NOMO-1 (cell line): Measurements from ENCODE around the gene GBGT1.
A peak's percentile ranks its signal among the peaks of the same experiment; 100 is the strongest.

Experiments used
- DNase-seq, 2 experiments: peaks; one replicate each; lab custom pipeline; 2025; ENCODE audit not compliant: unreplicated experiment in 2 of 2; lab: John Stamatoyannopoulos, UW

The GBGT1 gene

GRCh38 chr9:133166392-133166791 is 2.7 kb upstream of the GBGT1 start:
- DNase-seq = no peak

- DNase-seq = no peak
Observed at GRCh38 chr9:133165452-133165730, 1.7 kb upstream of the GBGT1 start.

GRCh38 chr9:133164191-133164590 is 477 bp upstream of the GBGT1 start:
- no peak for DNase-seq

GRCh38 chr9:133162861-133163503 is 732 bp downstream of the GBGT1 start:
- DNase-seq = no peak

- no peak for DNase-seq
Observed at GRCh38 chr9:133161547-133161950, 2.2 kb downstream of the GBGT1 start.

- DNase-seq = peak; percentile 26 to 48
Observed at GRCh38 chr9:133160742-133161546, 2.8 kb downstream of the GBGT1 start.

GRCh38 chr9:133158695-133159094 is 5.0 kb downstream of the GBGT1 start:
- no peak for DNase-seq

- DNase-seq = no peak
Observed at GRCh38 chr9:133155156-133155555, 8.6 kb downstream of the GBGT1 start.

GRCh38 chr9:133154097-133154989 is 9.4 kb downstream of the GBGT1 start:
- DNase-seq = no peak

- no peak for DNase-seq
Observed at GRCh38 chr9:133153227-133154096, 10.3 kb downstream of the GBGT1 start.

GRCh38 chr9:133151601-133152525 is 11.9 kb downstream of the GBGT1 start:
- DNase-seq = no peak

GRCh38 chr9:133151041-133151440 is 12.7 kb downstream of the GBGT1 start:
- no peak for DNase-seq

GRCh38 chr9:133149130-133150015 is 14.3 kb downstream of the GBGT1 start:
- DNase-seq = peak; percentile 84 to 92

GRCh38 chr9:133148199-133149129 is 15.2 kb downstream of the GBGT1 start:
- peak; percentile 15 to 39 for DNase-seq

- DNase-seq = peak; percentile 53 to 54
Observed at GRCh38 chr9:133147412-133148198, 16.1 kb downstream of the GBGT1 start.

GRCh38 chr9:133146746-133147411 is 16.8 kb downstream of the GBGT1 start:
- no peak for DNase-seq
